NCI-H146 (cell line): ENCODE results near the gene FGFR3.

Source experiments
- DNase-seq: peaks from one replicate; lab custom pipeline; 2025; lab: John Stamatoyannopoulos, UW

The FGFR3 gene

GRCh38 chr4:1770791-1771231, 22.3 kb upstream of the FGFR3 start:
- no peak for DNase-seq

- DNase-seq, result no peak
Observed at GRCh38 chr4:1771555-1772305, 21.4 kb upstream of the FGFR3 start.

GRCh38 chr4:1772853-1773538, 20.1 kb upstream of the FGFR3 start:
- DNase-seq, result no peak

- no peak for DNase-seq
Observed at GRCh38 chr4:1773754-1774153, 19.3 kb upstream of the FGFR3 start.

GRCh38 chr4:1775731-1776500, 17.2 kb upstream of the FGFR3 start:
- no peak for DNase-seq

- DNase-seq, result no peak
Observed at GRCh38 chr4:1776521-1777161, 16.5 kb upstream of the FGFR3 start.

GRCh38 chr4:1777822-1778641, 15.1 kb upstream of the FGFR3 start:
- peak; percentile 66 for DNase-seq

- DNase-seq, result no peak
Observed at GRCh38 chr4:1778642-1779392, 14.3 kb upstream of the FGFR3 start.

- DNase-seq, result no peak
Observed at GRCh38 chr4:1779588-1780382, 13.3 kb upstream of the FGFR3 start.

GRCh38 chr4:1780435-1780834, 12.7 kb upstream of the FGFR3 start:
- no peak for DNase-seq

GRCh38 chr4:1783015-1783414, 10.1 kb upstream of the FGFR3 start:
- no peak for DNase-seq

- no peak for DNase-seq
Observed at GRCh38 chr4:1783970-1784369, 9.1 kb upstream of the FGFR3 start.

- DNase-seq, result no peak
Observed at GRCh38 chr4:1784395-1784788, 8.7 kb upstream of the FGFR3 start.

GRCh38 chr4:1784789-1785591, 8.1 kb upstream of the FGFR3 start:
- DNase-seq, result no peak

- no peak for DNase-seq
Observed at GRCh38 chr4:1785592-1785991, 7.5 kb upstream of the FGFR3 start.

- DNase-seq, result peak; percentile 73
Observed at GRCh38 chr4:1786544-1787362, 6.3 kb upstream of the FGFR3 start.

GRCh38 chr4:1787411-1788077, 5.5 kb upstream of the FGFR3 start:
- DNase-seq, result no peak
